ENCODE results near the gene BICDL1.

The BICDL1 gene

GRCh38 chr12:120067084-120067869 lies 78.2 kb downstream of the BICDL1 start:
- H3K79me1 ChIP-seq (ENCODE audit: low read length) = no peaks in the 10 kb centered on the region
- H3K79me2 ChIP-seq (ENCODE audit: control insufficient read depth, insufficient read depth, low read length, poor library complexity) = no peaks in the 10 kb centered on the region
- H3K9ac ChIP-seq (ENCODE audit: low read length) = no peak overlapping the region
- H4K12ac ChIP-seq (ENCODE audit: low read depth, low read length) = no peak overlapping the region
- H2BK12ac ChIP-seq (ENCODE audit: low read length) = no peak overlapping the region
- no peak overlapping the region for H2AK5ac ChIP-seq (ENCODE audit: low read length)
- H3K36me3 ChIP-seq (ENCODE audit: control insufficient read depth in 1 of 2, insufficient read depth in 2 of 2, low read length in 2 of 2) = peaks cover 0 to 2% of the 10 kb centered on the region in 2 experiments
- H3K14ac ChIP-seq (ENCODE audit: low read length) = no peak overlapping the region
- no CpG with 5 or more reads among the region's 3 CpGs for WGBS (ENCODE audit: extremely low coverage, insufficient coverage, insufficient read length)
- peaks cover 4 to 13% of the 10 kb centered on the region in 2 experiments for H3K4me1 ChIP-seq (ENCODE audit: control insufficient read depth in 1 of 2, insufficient read depth in 2 of 2, low read length in 2 of 2)
- H3K4me3 ChIP-seq (ENCODE audit: low read depth, low read length) = no peak overlapping the region
- no peak overlapping the region for H4K91ac ChIP-seq (ENCODE audit: low read depth, low read length)
- H3K18ac ChIP-seq (ENCODE audit: low read length) = no peak overlapping the region
- H3K4me2 ChIP-seq (ENCODE audit: low read length) = no peak overlapping the region
- DNase-seq = no peak
- H2BK120ac ChIP-seq (ENCODE audit: insufficient read depth, low read length, poor library complexity) = no peak overlapping the region
- H2AFZ ChIP-seq (ENCODE audit: insufficient read depth, low read length, poor library complexity) = no peak overlapping the region
- no peak overlapping the region for H4K8ac ChIP-seq (ENCODE audit: low read depth, low read length)
- H2BK5ac ChIP-seq (ENCODE audit: low read depth, low read length, poor library complexity) = no peak overlapping the region
- no peaks in the 10 kb centered on the region for H3K27me3 ChIP-seq (ENCODE audit: insufficient read depth, low read length)
- H3K4ac ChIP-seq (ENCODE audit: low read depth, low read length) = no peak overlapping the region
- no peaks in the 10 kb centered on the region for H3K9me3 ChIP-seq (ENCODE audit: insufficient read depth, low read depth, low read length)
- no peak overlapping the region for H3K27ac ChIP-seq (ENCODE audit: low read depth, low read length)
- H3K23ac ChIP-seq (ENCODE audit: low read length) = no peak overlapping the region

DNA sequence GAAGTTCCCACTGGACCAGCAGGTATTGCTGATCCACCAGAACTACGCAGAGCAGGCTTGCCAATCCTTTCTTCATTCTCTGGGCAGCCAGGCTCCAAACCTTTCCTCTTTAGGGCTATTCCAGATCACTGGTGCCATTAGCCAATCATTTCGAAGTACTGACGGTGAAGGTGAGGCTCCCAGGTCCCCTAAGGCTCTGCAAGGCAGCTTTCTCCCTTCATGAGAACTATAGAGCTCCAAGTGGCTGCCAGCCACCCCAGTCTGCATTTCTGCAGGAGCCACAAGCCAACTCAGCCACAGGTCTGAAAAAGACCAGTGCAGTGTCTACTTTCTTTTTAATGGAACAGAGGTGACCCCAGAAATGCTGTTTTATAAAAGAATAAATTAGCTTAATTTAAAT lies 78.9 kb downstream of the BICDL1 start:
- H2BK5ac ChIP-seq (ENCODE audit: low read depth, low read length, poor library complexity) = no peak overlapping the region
- H3K27ac ChIP-seq (ENCODE audit: low read depth, low read length) = no peak overlapping the region
- H3K18ac ChIP-seq (ENCODE audit: low read length) = no peak overlapping the region
- H3K4me2 ChIP-seq (ENCODE audit: low read length) = no peak overlapping the region
- H3K36me3 ChIP-seq (ENCODE audit: control insufficient read depth in 1 of 2, insufficient read depth in 2 of 2, low read length in 2 of 2) = peaks cover 0 to 2% of the 10 kb centered on the region in 2 experiments
- H3K4me3 ChIP-seq (ENCODE audit: low read depth, low read length) = no peak overlapping the region
- H3K14ac ChIP-seq (ENCODE audit: low read length) = no peak overlapping the region
- no peak overlapping the region for H4K8ac ChIP-seq (ENCODE audit: low read depth, low read length)
- H2BK120ac ChIP-seq (ENCODE audit: insufficient read depth, low read length, poor library complexity) = no peak overlapping the region
- no peaks in the 10 kb centered on the region for H3K27me3 ChIP-seq (ENCODE audit: insufficient read depth, low read length)
- no peak overlapping the region for H3K23ac ChIP-seq (ENCODE audit: low read length)
- no CpG with 5 or more reads among the region's 3 CpGs for WGBS (ENCODE audit: extremely low coverage, insufficient coverage, insufficient read length)
- no peak overlapping the region for H4K12ac ChIP-seq (ENCODE audit: low read depth, low read length)
- no peak overlapping the region for H3K9ac ChIP-seq (ENCODE audit: low read length)
- no peak overlapping the region for H2BK12ac ChIP-seq (ENCODE audit: low read length)
- no peak overlapping the region for H2AFZ ChIP-seq (ENCODE audit: insufficient read depth, low read length, poor library complexity)
- no peak overlapping the region for H4K91ac ChIP-seq (ENCODE audit: low read depth, low read length)
- H3K4ac ChIP-seq (ENCODE audit: low read depth, low read length) = no peak overlapping the region
- no peaks in the 10 kb centered on the region for H3K9me3 ChIP-seq (ENCODE audit: insufficient read depth, low read depth, low read length)
- DNase-seq = no peak
- peaks cover 4 to 13% of the 10 kb centered on the region in 2 experiments for H3K4me1 ChIP-seq (ENCODE audit: control insufficient read depth in 1 of 2, insufficient read depth in 2 of 2, low read length in 2 of 2)
- H2AK5ac ChIP-seq (ENCODE audit: low read length) = no peak overlapping the region
- no peaks in the 10 kb centered on the region for H3K79me1 ChIP-seq (ENCODE audit: low read length)
- no peaks in the 10 kb centered on the region for H3K79me2 ChIP-seq (ENCODE audit: control insufficient read depth, insufficient read depth, low read length, poor library complexity)

- Histone ChIP-seq H4K12ac (ENCODE audit: low read depth, low read length) (no peak overlapping the region), H4K91ac (ENCODE audit: low read depth, low read length) (no peak overlapping the region), H3K4ac (ENCODE audit: low read depth, low read length) (no peak overlapping the region), H2BK12ac (ENCODE audit: low read length) (no peak overlapping the region), H3K79me1 (ENCODE audit: low read length) (no peaks in the 10 kb centered on the region), H2AFZ (ENCODE audit: insufficient read depth, low read length, poor library complexity) (no peak overlapping the region), H3K9ac (ENCODE audit: low read length) (no peak overlapping the region), H3K18ac (ENCODE audit: low read length) (no peak overlapping the region), H4K8ac (ENCODE audit: low read depth, low read length) (no peak overlapping the region), H3K36me3 (ENCODE audit: control insufficient read depth in 1 of 2, insufficient read depth in 2 of 2, low read length in 2 of 2) (peaks cover 0 to 2% of the 10 kb centered on the region in 2 experiments), H2AK5ac (ENCODE audit: low read length) (no peak overlapping the region), H2BK120ac (ENCODE audit: insufficient read depth, low read length, poor library complexity) (no peak overlapping the region), H3K27me3 (ENCODE audit: insufficient read depth, low read length) (no peaks in the 10 kb centered on the region), H2BK5ac (ENCODE audit: low read depth, low read length, poor library complexity) (no peak overlapping the region), H3K4me3 (ENCODE audit: low read depth, low read length) (no peak overlapping the region), H3K23ac (ENCODE audit: low read length) (no peak overlapping the region), H3K14ac (ENCODE audit: low read length) (no peak overlapping the region), H3K9me3 (ENCODE audit: insufficient read depth, low read depth, low read length) (no peaks in the 10 kb centered on the region), H3K79me2 (ENCODE audit: control insufficient read depth, insufficient read depth, low read length, poor library complexity) (no peaks in the 10 kb centered on the region), H3K4me1 (ENCODE audit: control insufficient read depth in 1 of 2, insufficient read depth in 2 of 2, low read length in 2 of 2) (peaks cover 4 to 7% of the 10 kb centered on the region in 2 experiments), H3K4me2 (ENCODE audit: low read length) (no peak overlapping the region), H3K27ac (ENCODE audit: low read depth, low read length) (no peak overlapping the region)
- WGBS (ENCODE audit: extremely low coverage, insufficient coverage, insufficient read length) = no CpG with 5 or more reads among the region's 5 CpGs
- no peak for DNase-seq
Observed at GRCh38 chr12:120069278-120069677, 80.2 kb downstream of the BICDL1 start.

GRCh38 chr12:120071493-120072020 lies 82.5 kb downstream of the BICDL1 start:
- Histone ChIP-seq H3K4me2 (ENCODE audit: low read length) (no peak overlapping the region), H4K8ac (ENCODE audit: low read depth, low read length) (no peak overlapping the region), H3K18ac (ENCODE audit: low read length) (no peak overlapping the region), H3K9me3 (ENCODE audit: insufficient read depth, low read depth, low read length) (no peaks in the 10 kb centered on the region), H3K14ac (ENCODE audit: low read length) (no peak overlapping the region), H3K27ac (ENCODE audit: low read depth, low read length) (no peak overlapping the region), H3K36me3 (ENCODE audit: control insufficient read depth in 1 of 2, insufficient read depth in 2 of 2, low read length in 2 of 2) (peaks cover 0 to 2% of the 10 kb centered on the region in 2 experiments), H2AK5ac (ENCODE audit: low read length) (no peak overlapping the region), H3K9ac (ENCODE audit: low read length) (no peak overlapping the region), H3K79me1 (ENCODE audit: low read length) (no peaks in the 10 kb centered on the region), H4K12ac (ENCODE audit: low read depth, low read length) (no peak overlapping the region), H3K4me1 (ENCODE audit: control insufficient read depth in 1 of 2, insufficient read depth in 2 of 2, low read length in 2 of 2) (no peaks in the 10 kb centered on the region), H3K79me2 (ENCODE audit: control insufficient read depth, insufficient read depth, low read length, poor library complexity) (no peaks in the 10 kb centered on the region), H3K27me3 (ENCODE audit: insufficient read depth, low read length) (no peaks in the 10 kb centered on the region), H3K23ac (ENCODE audit: low read length) (no peak overlapping the region), H2BK120ac (ENCODE audit: insufficient read depth, low read length, poor library complexity) (no peak overlapping the region), H2BK5ac (ENCODE audit: low read depth, low read length, poor library complexity) (no peak overlapping the region), H3K4me3 (ENCODE audit: low read depth, low read length) (peak overlapping the region; percentile 33), H2BK12ac (ENCODE audit: low read length) (no peak overlapping the region), H3K4ac (ENCODE audit: low read depth, low read length) (no peak overlapping the region), H2AFZ (ENCODE audit: insufficient read depth, low read length, poor library complexity) (no peak overlapping the region), H4K91ac (ENCODE audit: low read depth, low read length) (no peak overlapping the region)
- WGBS (ENCODE audit: extremely low coverage, insufficient coverage, insufficient read length) = no CpG with 5 or more reads among the region's 6 CpGs
- DNase-seq = no peak

Data from trophoblast cell (in vitro differentiated cells and primary cell).